Gastrocnemius medialis (tissue), 4 donors: ENCODE measurements around the gene GALNT14.

Source experiments
- POLR2A ChIP-seq, 2 donors: fragments of 450-650 bp; IDR thresholded peaks; one replicate each; pipeline ENCODE4 v1.6.1; 2017; ENCODE audit warnings: antibody characterized with exemption in 2 of 2, mild to moderate bottlenecking in 2 of 2, moderate library complexity in 2 of 2
- TF ChIP-seq, protein P1 (sequence below), 5 experiments: fragments of 450-650 bp in 3 of 5; fragments of 200-600 bp in 2 of 5; sonication (generic) in 2 of 5; IDR thresholded peaks in 4 of 5; conservative IDR thresholded peaks in 1 of 5; 1 replicate in 4 of 5; 2 replicates in 1 of 5; pipeline ENCODE4 v1.5.1; 2016 to 2019; ENCODE audit warnings: antibody characterized with exemption in 5 of 5, mild to moderate bottlenecking in 3 of 5, moderate library complexity in 3 of 5

DNA sequence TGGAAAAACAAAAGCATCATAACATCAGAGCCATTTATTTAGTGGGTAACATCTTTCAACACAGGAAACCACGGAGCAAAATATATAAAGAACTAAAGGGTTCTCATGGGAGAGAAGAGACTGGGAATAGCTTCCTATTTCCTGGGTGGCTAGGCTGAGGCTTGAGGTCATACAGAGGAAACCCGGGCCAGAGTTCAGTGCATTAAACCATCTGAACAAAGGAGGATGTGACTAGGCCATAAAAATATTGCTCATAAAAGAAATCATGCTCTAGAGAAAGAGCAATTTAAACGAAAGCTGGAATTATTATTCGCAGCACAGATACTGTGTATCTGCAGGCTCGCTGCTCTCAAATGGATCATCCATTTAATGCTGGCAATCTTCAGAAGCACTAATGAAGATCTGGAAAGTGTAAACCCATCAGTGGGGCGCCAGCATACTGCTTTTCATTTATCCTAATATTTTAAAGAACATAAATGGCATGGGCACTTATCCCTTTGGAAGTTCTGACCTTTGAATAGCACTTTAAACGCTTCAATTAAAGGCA lies 83.3 kb downstream of the GALNT14 start:
- TF ChIP-seq, protein P1, sequence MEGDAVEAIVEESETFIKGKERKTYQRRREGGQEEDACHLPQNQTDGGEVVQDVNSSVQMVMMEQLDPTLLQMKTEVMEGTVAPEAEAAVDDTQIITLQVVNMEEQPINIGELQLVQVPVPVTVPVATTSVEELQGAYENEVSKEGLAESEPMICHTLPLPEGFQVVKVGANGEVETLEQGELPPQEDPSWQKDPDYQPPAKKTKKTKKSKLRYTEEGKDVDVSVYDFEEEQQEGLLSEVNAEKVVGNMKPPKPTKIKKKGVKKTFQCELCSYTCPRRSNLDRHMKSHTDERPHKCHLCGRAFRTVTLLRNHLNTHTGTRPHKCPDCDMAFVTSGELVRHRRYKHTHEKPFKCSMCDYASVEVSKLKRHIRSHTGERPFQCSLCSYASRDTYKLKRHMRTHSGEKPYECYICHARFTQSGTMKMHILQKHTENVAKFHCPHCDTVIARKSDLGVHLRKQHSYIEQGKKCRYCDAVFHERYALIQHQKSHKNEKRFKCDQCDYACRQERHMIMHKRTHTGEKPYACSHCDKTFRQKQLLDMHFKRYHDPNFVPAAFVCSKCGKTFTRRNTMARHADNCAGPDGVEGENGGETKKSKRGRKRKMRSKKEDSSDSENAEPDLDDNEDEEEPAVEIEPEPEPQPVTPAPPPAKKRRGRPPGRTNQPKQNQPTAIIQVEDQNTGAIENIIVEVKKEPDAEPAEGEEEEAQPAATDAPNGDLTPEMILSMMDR (IDR thresholded peaks at IDR 0.05 in 4 of 5, conservative IDR thresholded peaks at IDR 0.05 in 1 of 5), result no peak
- TF ChIP-seq POLR2A (IDR thresholded peaks at IDR 0.05), result no peak
